ENCODE results near the gene GPR160.

The GPR160 gene

GRCh38 chr3:170128259-170128976 lies 90.6 kb downstream of the GPR160 start:
- DNase-seq, result no peak

GRCh38 chr3:170128977-170129431 lies 91.2 kb downstream of the GPR160 start:
- no peak for DNase-seq

GRCh38 chr3:170130532-170130931 lies 92.7 kb downstream of the GPR160 start:
- no peak for DNase-seq

- DNase-seq, result no peak
Observed at GRCh38 chr3:170132335-170132734, 94.5 kb downstream of the GPR160 start.
